GM23248 (cell line): ENCODE data around the gene CENPM.

ENCODE experiments used
- EZH2 ChIP-seq: fragments of 200-600 bp; sonication (generic); IDR thresholded peaks from 2 replicates; pipeline ENCODE4 v1.6.1; 2018; ENCODE audit warnings: antibody characterized with exemption, mild to moderate bottlenecking; ENCODE audit not compliant: insufficient read depth, poor library complexity, severe bottlenecking
- EZH2phosphoT487 ChIP-seq: fragments of 200-600 bp; sonication (generic); IDR thresholded peaks from 2 replicates; pipeline ENCODE4 v1.6.1; 2018; ENCODE audit warnings: antibody characterized with exemption, moderate library complexity, mild to moderate bottlenecking, low read depth; ENCODE audit not compliant: insufficient read depth

- no peak for TF ChIP-seq EZH2
- no peak for TF ChIP-seq EZH2phosphoT487
These were observed 19.3 kb upstream of the CENPM start for GRCh38 chr22:41966225-41966606.
